Natural killer cell (primary cell): Measurements from ENCODE around the gene AP3B1. TPM values are rescaled to one million over a fixed set of nuclear protein-coding genes. Genes with fewer than 3 reads are reported as not detected.

ENCODE experiments used
- ATAC-seq, 3 donors: fragments of 150-1000 bp in 2 of 3; fragments of 200-7000 bp in 1 of 3; cut with Tn5 transposase; 1 replicate in 1 of 3; 2 replicates in 2 of 3; pipeline ENCODE4 v1.10.0; 2021; ENCODE audit warnings: mild to moderate bottlenecking in 2 of 3, moderate library complexity in 2 of 3
- DNase-seq, 2 donors: peaks; one replicate each; pipeline versions ENCODE4 v3.0.0 to v3.0.0-alpha.2; 2013 to 2021; ENCODE audit warnings: mixed read lengths in 1 of 2
- H3K27ac ChIP-seq: one replicate; pipeline ENCODE4 v1.5.1; 2013; ENCODE audit warnings: mild to moderate bottlenecking, low read length
- H3K27me3 ChIP-seq: one replicate; pipeline ENCODE4 v1.6.1; 2013; ENCODE audit warnings: low read length; ENCODE audit not compliant: control insufficient read depth, insufficient read depth
- H3K36me3 ChIP-seq: one replicate; pipeline ENCODE4 v1.6.1; 2013; ENCODE audit warnings: low read length; ENCODE audit not compliant: control insufficient read depth, insufficient read depth
- H3K4me1 ChIP-seq: one replicate; pipeline ENCODE4 v1.6.1; 2013; ENCODE audit warnings: low read length; ENCODE audit not compliant: control insufficient read depth, insufficient read depth
- H3K4me3 ChIP-seq: one replicate; pipeline ENCODE4 v1.5.1; 2013; ENCODE audit warnings: low read length
- H3K9me3 ChIP-seq: one replicate; pipeline ENCODE4 v1.6.1; 2013; ENCODE audit warnings: low read length; ENCODE audit not compliant: control insufficient read depth, insufficient read depth
- H3K27ac Mint-ChIP-seq, 2 donors: one replicate each; pipeline ENCODE4 v1.8.0; 2022; ENCODE audit warnings: mild to moderate bottlenecking in 2 of 2, mixed read lengths in 2 of 2, moderate library complexity in 1 of 2
- H3K27me3 Mint-ChIP-seq, 2 donors: one replicate each; pipeline ENCODE4 v1.8.0; 2022; ENCODE audit warnings: low read depth in 2 of 2, mixed read lengths in 2 of 2
- H3K36me3 Mint-ChIP-seq: one replicate; pipeline ENCODE4 v1.8.0; 2022; ENCODE audit warnings: mixed read lengths
- H3K4me1 Mint-ChIP-seq, 2 donors: one replicate each; pipeline ENCODE4 v1.8.0; 2022; ENCODE audit warnings: mixed read lengths in 2 of 2
- H3K4me3 Mint-ChIP-seq: one replicate; pipeline ENCODE4 v1.8.0; 2022; ENCODE audit warnings: mild to moderate bottlenecking, moderate library complexity, mixed read lengths
- H3K9me3 Mint-ChIP-seq, 2 donors: one replicate each; pipeline ENCODE4 v1.8.0; 2022; ENCODE audit warnings: mixed read lengths in 2 of 2
- WGBS: methylation state at CpG from one replicate; pipeline ENCODE4 v1.1.7; 2013; ENCODE audit warnings: missing lambda C conversion rate; ENCODE audit not compliant: insufficient coverage; 5-methylcytosine and 5-hydroxymethylcytosine counted together
- intact Hi-C: fragments of 100-400 bp; cut with micrococcal nuclease; formaldehyde crosslinking; loops from one replicate; pipeline ENCODE4 v1.14.2; 2022
- total RNA-seq, 4 donors: library from RNA; stranded (reverse); fragments of 120-200 nt in 1 of 4; gene quantifications; one replicate each; pipeline versions ENCODE4 v1.2.3 to v1.2.4, GENCODE V29; 2013 to 2022
- TF ChIP-seq, protein P1 (sequence below): fragments of 200-600 bp; IDR thresholded peaks from one replicate; pipeline ENCODE4 v1.8.0; 2022; ENCODE audit warnings: antibody characterized with exemption

Gene AP3B1
- total RNA-seq, 3 donors from 2014 or later (not counting 1 experiment from before 2014, with no cell fraction given) = 48.5 to 58.2 (median 56.2) TPM

DNA sequence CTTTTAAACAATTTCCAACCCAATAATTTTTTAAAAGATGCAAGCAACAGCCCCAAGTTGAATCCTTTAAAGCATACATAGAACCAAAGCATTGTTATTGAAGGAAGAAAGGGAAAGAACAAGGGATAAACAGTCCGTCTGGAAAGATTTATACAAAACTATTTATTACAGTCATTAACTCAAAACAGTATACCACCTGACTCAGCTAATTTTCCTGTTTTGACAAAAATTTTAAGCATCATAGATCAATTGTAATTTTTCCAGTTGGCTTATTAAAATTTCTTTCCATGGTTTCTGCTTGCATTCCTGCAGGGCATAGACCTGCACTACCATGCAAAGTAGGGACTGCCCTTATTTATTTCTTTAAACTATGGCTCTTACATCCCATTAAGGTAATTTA lies 29.9 kb downstream of the AP3B1 start:
- intact Hi-C loops = loop anchor here (10.0 kb wide), 1 partner anchor 1400 kb away; no protein-coding TSS in a partner anchor
- Mint-ChIP-seq H3K36me3 (no peaks in the 10 kb centered on the region), H3K27me3 (no peaks in the 10 kb centered on the region), H3K4me3 (no peak overlapping the region), H3K9me3 (no peaks in the 10 kb centered on the region), H3K27ac (no peak overlapping the region), H3K4me1 (peaks cover 5 to 22% of the 10 kb centered on the region in 2 donors)
- Histone ChIP-seq H3K27ac (no peak overlapping the region), H3K36me3 (peaks cover 26% of the 10 kb centered on the region), H3K4me1 (no peaks in the 10 kb centered on the region), H3K27me3 (no peaks in the 10 kb centered on the region), H3K4me3 (no peak overlapping the region), H3K9me3 (no peaks in the 10 kb centered on the region)
- no peak for ATAC-seq
- TF ChIP-seq, protein P1, sequence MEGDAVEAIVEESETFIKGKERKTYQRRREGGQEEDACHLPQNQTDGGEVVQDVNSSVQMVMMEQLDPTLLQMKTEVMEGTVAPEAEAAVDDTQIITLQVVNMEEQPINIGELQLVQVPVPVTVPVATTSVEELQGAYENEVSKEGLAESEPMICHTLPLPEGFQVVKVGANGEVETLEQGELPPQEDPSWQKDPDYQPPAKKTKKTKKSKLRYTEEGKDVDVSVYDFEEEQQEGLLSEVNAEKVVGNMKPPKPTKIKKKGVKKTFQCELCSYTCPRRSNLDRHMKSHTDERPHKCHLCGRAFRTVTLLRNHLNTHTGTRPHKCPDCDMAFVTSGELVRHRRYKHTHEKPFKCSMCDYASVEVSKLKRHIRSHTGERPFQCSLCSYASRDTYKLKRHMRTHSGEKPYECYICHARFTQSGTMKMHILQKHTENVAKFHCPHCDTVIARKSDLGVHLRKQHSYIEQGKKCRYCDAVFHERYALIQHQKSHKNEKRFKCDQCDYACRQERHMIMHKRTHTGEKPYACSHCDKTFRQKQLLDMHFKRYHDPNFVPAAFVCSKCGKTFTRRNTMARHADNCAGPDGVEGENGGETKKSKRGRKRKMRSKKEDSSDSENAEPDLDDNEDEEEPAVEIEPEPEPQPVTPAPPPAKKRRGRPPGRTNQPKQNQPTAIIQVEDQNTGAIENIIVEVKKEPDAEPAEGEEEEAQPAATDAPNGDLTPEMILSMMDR = no peak
- no peak for DNase-seq
- 100% methylated on average over 1 of the region's 1 CpG for WGBS

DNA sequence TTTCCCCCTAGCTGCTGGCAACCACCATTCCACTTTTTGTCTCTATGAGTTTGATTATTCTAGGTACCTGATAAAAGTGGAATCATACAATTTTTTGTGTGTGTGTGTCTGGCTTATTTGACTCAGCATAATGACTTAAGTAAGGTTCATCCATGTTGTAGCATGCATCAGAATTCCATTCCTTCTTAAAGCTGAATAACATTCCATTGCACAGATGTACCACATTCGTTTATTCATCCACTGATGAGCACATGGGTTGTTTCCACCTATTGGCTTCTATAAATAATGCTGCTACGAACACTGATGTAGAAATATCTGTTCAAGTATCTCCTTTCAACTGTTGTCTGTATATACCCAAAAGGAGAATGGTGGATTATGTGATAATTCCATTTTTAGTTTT lies 33.7 kb downstream of the AP3B1 start:
- Histone ChIP-seq H3K36me3 (peaks cover 17% of the 10 kb centered on the region), H3K27ac (no peak overlapping the region), H3K4me1 (no peaks in the 10 kb centered on the region), H3K9me3 (no peaks in the 10 kb centered on the region), H3K4me3 (no peak overlapping the region), H3K27me3 (no peaks in the 10 kb centered on the region)
- Mint-ChIP-seq H3K36me3 (no peaks in the 10 kb centered on the region), H3K9me3 (no peaks in the 10 kb centered on the region), H3K4me3 (no peak overlapping the region), H3K27me3 (no peaks in the 10 kb centered on the region), H3K4me1 (peaks cover 30 to 34% of the 10 kb centered on the region in 2 donors), H3K27ac (no peak overlapping the region)
- 92% methylated on average over 1 of the region's 2 CpGs for WGBS
- ATAC-seq = no peak
- TF ChIP-seq, protein P1 = no peak
- no peak for DNase-seq
- intact Hi-C loops = loop anchor here (10.0 kb wide), 1 partner anchor 1396 kb away; no protein-coding TSS in a partner anchor

DNA sequence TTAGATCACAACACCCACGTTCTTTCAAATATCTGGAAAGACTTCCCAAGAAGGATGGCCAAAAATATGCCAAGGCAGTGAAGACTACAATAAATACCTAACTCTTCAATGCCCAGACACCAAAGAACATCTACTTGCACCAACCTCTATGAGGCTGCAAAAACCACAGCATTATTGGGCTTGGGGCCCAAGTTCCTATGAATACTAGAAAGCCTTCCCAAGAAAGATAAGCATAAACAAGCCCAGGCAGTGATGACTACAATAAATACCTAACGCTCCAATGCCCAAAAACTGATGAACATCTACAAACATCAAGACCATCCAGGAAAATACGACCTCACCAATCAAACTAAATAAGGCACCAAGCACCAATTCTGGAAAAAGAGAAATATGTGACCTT lies 41.3 kb downstream of the AP3B1 start:
- H3K36me3 Mint-ChIP-seq = peaks cover 22% of the 10 kb centered on the region

More for the DNA sequence above, 41.3 kb downstream of the AP3B1 start:
- no peaks in the 10 kb centered on the region for H3K9me3 ChIP-seq
- H3K4me1 Mint-ChIP-seq = peaks cover 67 to 68% of the 10 kb centered on the region in 2 donors
- ATAC-seq (no peak), DNase-seq (no peak)
- H3K27ac Mint-ChIP-seq = no peak overlapping the region
- no peaks in the 10 kb centered on the region for H3K27me3 ChIP-seq
- H3K36me3 ChIP-seq = peaks cover 3% of the 10 kb centered on the region
- WGBS = 92% methylated on average over 3 of the region's 3 CpGs
- no peaks in the 10 kb centered on the region for H3K4me1 ChIP-seq
- H3K4me3 ChIP-seq = no peak overlapping the region
- intact Hi-C loops = no loop called here
- no peaks in the 10 kb centered on the region for H3K27me3 Mint-ChIP-seq
- peaks cover 2 to 5% of the 10 kb centered on the region in 2 donors for H3K9me3 Mint-ChIP-seq
- no peak overlapping the region for H3K4me3 Mint-ChIP-seq
- TF ChIP-seq, protein P1 = no peak
- no peak overlapping the region for H3K27ac ChIP-seq
